HepG2 (cell line): Measurements from ENCODE around the gene IFIT1B. TPM values are rescaled to one million over a fixed set of nuclear protein-coding genes. Genes with fewer than 3 reads are reported as not detected.
"Not testable (repeated sequence)": the region's sequence is repeated elsewhere in the genome, so short reads cannot be mapped to it uniquely, and the experiment has no call there.

Experiments used
- ATAC-seq: fragments of 200-7000 bp; cut with Tn5 transposase; 3 replicates; pipeline ENCODE4 v1.9.1; 2020; ENCODE audit warnings: mild to moderate bottlenecking, moderate library complexity
- BruUV-seq: library from RNA; stranded (reverse); fragments of 400-500 nt; replicated peaks from 2 replicates; lab custom pipeline; 2021; lab: Mats Ljungman, UMichigan
- CTCF ChIA-PET: fragments of 300-600 bp; formaldehyde crosslinking; extraction: SDS; loops from one replicate; lab custom pipeline; 2021; ENCODE audit warnings: low total read pairs, inconsistent platforms, low intra/inter-chr PET ratio; lab: Yijun Ruan, JAX
- POLR2A ChIA-PET: fragments of 350-600 bp; sonication (Branson Sonifier 250); formaldehyde crosslinking; loops from one replicate; lab custom pipeline; 2020; ENCODE audit warnings: antibody characterized with exemption, inconsistent platforms; lab: Yijun Ruan, JAX
- DNase-seq: peaks from one replicate; pipeline ENCODE4 v3.0.0-alpha.2; 2015; ENCODE audit warnings: low spot score
- FAIRE-seq: peaks from 3 replicates; lab custom pipeline; 2011; peaks lifted over from hg19 to GRCh38; lab: Jason Lieb, UNC
- H2AFZ ChIP-seq: one replicate; pipeline ENCODE4 v1.6.1; 2011; ENCODE audit warnings: low read length, inconsistent platforms
- H3K27ac ChIP-seq: fragments of 300-600 bp; 3 replicates; pipeline ENCODE4 v1.8.0; 2011; ENCODE audit warnings: mixed run types, mild to moderate bottlenecking, mixed read lengths, low read length, inconsistent platforms; ENCODE audit not compliant: insufficient read depth; ENCODE audit errors: extremely low read length
- H3K27me3 ChIP-seq, 2 experiments: fragments of 200-600 bp in 1 of 2; 2 replicates in 1 of 2; 3 replicates in 1 of 2; pipeline versions ENCODE4 v1.6.0 to v1.8.0; 2011; ENCODE audit warnings: low read length in 2 of 2, mild to moderate bottlenecking in 2 of 2, moderate library complexity in 2 of 2, inconsistent platforms in 1 of 2; ENCODE audit not compliant: insufficient read depth in 2 of 2, control insufficient read depth in 1 of 2
- H3K36me3 ChIP-seq, 2 experiments: fragments of 200-600 bp in 1 of 2; replicated peaks in 1 of 2; 2 replicates in 1 of 2; 3 replicates in 1 of 2; pipeline versions ENCODE4 v1.5.1 to v1.8.0; 2011; ENCODE audit warnings: low read length in 2 of 2, inconsistent platforms in 1 of 2; ENCODE audit not compliant: insufficient read depth in 2 of 2, control insufficient read depth in 1 of 2
- H3K4me1 ChIP-seq: 2 replicates; pipeline ENCODE4 v1.5.1; 2012; ENCODE audit warnings: low read length, inconsistent platforms; ENCODE audit not compliant: insufficient read depth
- H3K4me2 ChIP-seq: 2 replicates; pipeline ENCODE4 v1.6.0; 2011; ENCODE audit warnings: low read depth, low read length, inconsistent platforms
- H3K4me3 ChIP-seq, 3 experiments: fragments of 200-600 bp in 1 of 3; sonication (generic), shearing (Covaris generic) in 1 of 3; replicated peaks in 1 of 3; 2 replicates each; pipeline ENCODE4 v1.5.1; 2011 to 2016; ENCODE audit warnings: low read length in 3 of 3, inconsistent platforms in 2 of 3, low read depth in 2 of 3, mild to moderate bottlenecking in 2 of 3, control low read depth in 1 of 3, mixed read lengths in 1 of 3; ENCODE audit not compliant: insufficient read depth in 1 of 3
- H3K79me2 ChIP-seq: one replicate; pipeline ENCODE4 v1.6.1; 2011; ENCODE audit warnings: low read length, inconsistent platforms; ENCODE audit not compliant: insufficient read depth
- H3K9ac ChIP-seq: 2 replicates; pipeline ENCODE4 v1.6.0; 2011; ENCODE audit warnings: mild to moderate bottlenecking, low read depth, low read length, inconsistent platforms; ENCODE audit not compliant: insufficient read depth
- H3K9me3 ChIP-seq: 2 replicates; pipeline ENCODE4 v1.5.1; 2012; ENCODE audit warnings: mild to moderate bottlenecking, low read length
- H4K20me1 ChIP-seq: 2 replicates; pipeline ENCODE4 v1.6.0; 2011; ENCODE audit warnings: inconsistent platforms, mild to moderate bottlenecking, low read length, moderate library complexity; ENCODE audit not compliant: insufficient read depth
- CEBPG ChIP-seq: IDR thresholded peaks from 2 replicates; pipeline ENCODE4 v1.6.1; 2016
- GATAD2A ChIP-seq: IDR thresholded peaks from 2 replicates; pipeline ENCODE4 v1.6.1; 2016
- HNF4A ChIP-seq: sonication (generic); formaldehyde crosslinking; IDR thresholded peaks from 2 replicates; pipeline ENCODE4 v1.4.0; 2020; ENCODE audit warnings: missing genetic modification reagents
- POGZ ChIP-seq: sonication (generic); formaldehyde crosslinking; IDR thresholded peaks from 2 replicates; pipeline ENCODE4 v1.4.0; 2020; ENCODE audit warnings: mild to moderate bottlenecking, missing genetic modification reagents
- SALL1 ChIP-seq: sonication (generic); formaldehyde crosslinking; IDR thresholded peaks from 2 replicates; pipeline ENCODE4 v1.8.0; 2022; ENCODE audit warnings: mild to moderate bottlenecking, missing genetic modification reagents
- ZBTB38 ChIP-seq: sonication (generic); formaldehyde crosslinking; IDR thresholded peaks from 2 replicates; pipeline ENCODE4 v1.5.1; 2020; ENCODE audit warnings: mild to moderate bottlenecking, missing genetic modification reagents
- WGBS: methylation state at CpG from one replicate; pipeline ENCODE4 v1.1.6; 2017; ENCODE audit warnings: low lambda C conversion rate; 5-methylcytosine and 5-hydroxymethylcytosine counted together
- in situ Hi-C: cut with HindIII; loops from 2 replicates; pipeline ENCODE4 v1.10.0; 2017; ENCODE audit warnings: low pct_unique_long_range_greater_than_20kb; ENCODE audit not compliant: extremely low pct_ligation_motif_present
- intact Hi-C: fragments of 100-400 bp; cut with micrococcal nuclease; formaldehyde crosslinking; loops from one replicate; pipeline ENCODE4 v1.10.0; 2022; ENCODE audit not compliant: unreplicated experiment
- polyA plus RNA-seq, 8 experiments: library from polyadenylated mRNA; depleted of rRNA in 3 of 8; stranded (reverse) in 7 of 8; unstranded in 1 of 8; fragments of >200 nt; fragmentation: Illumina TruSeq in 4 of 8; extraction: Trizol in 4 of 8; gene quantifications; 2 replicates each; pipeline versions ENCODE4 v1.2.1 to v1.2.3, GENCODE V29; 2011 to 2016; ENCODE audit warnings: low read depth in 4 of 8, missing spikeins in 1 of 8, mixed read lengths in 1 of 8; ENCODE audit not compliant: insufficient read depth in 1 of 8
- total RNA-seq, 5 experiments: library from RNA; depleted of rRNA; stranded (reverse); fragments of >200 nt; fragmentation: Illumina TruSeq; extraction: Trizol; gene quantifications; 2 replicates each; pipeline ENCODE4 v1.2.3, GENCODE V29; 2016; ENCODE audit warnings: low read depth in 1 of 5
- TF ChIP-seq, protein P1 (sequence below): IDR thresholded peaks from 2 replicates; pipeline ENCODE4 v1.4.0; 2020; ENCODE audit warnings: mild to moderate bottlenecking, missing genetic modification reagents
- TF ChIP-seq, protein P2 (sequence below): sonication (generic); formaldehyde crosslinking; conservative IDR thresholded peaks from 2 replicates; pipeline ENCODE4 v1.4.0; 2020; ENCODE audit warnings: mild to moderate bottlenecking, missing genetic modification reagents, moderate library complexity

IFIT1B gene
- total and polyA plus RNA-seq, 2 of the 13 experiments (the other 11 are each of a cell fraction or from before 2014, with no cell fraction given), result not detected

DNA sequence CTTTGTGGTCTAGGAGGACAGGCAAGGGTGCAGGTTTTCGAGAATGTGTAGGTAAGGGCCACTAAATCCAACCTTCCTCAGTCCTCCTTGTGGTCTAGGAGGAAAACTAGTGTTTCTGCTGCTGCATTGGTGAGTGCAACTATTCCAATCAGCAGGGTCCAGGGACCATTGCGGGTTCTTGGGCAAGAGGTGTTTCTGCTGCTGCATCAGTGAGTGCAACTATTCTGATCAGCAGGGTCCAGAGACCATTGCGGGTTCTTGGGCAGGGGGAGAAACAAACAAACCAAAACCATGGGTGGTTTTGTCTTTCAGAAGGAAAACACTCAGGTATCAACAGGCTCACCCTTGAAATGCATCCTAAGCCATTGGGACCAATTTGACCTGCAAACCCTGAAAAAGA, 29.9 kb downstream of the IFIT1B start:
- H3K79me2 ChIP-seq, POLR2A ChIA-PET: not testable (repeated sequence)
- WGBS, result 49% methylated on average over 3 of the region's 3 CpGs
- peak; percentile 42; the same call in 1 of the 2 replicates for TF ChIP-seq SALL1 (CRISPR knock-in tag)
- 0 out of 2 replicates have a peak, but pooled peaks have one; percentile 7 for TF ChIP-seq CEBPG (CRISPR knock-in tag)
- 0 out of 2 replicates have a peak, but pooled peaks have one; percentile 24 for TF ChIP-seq POGZ (CRISPR knock-in tag)
- TF ChIP-seq, protein P1, sequence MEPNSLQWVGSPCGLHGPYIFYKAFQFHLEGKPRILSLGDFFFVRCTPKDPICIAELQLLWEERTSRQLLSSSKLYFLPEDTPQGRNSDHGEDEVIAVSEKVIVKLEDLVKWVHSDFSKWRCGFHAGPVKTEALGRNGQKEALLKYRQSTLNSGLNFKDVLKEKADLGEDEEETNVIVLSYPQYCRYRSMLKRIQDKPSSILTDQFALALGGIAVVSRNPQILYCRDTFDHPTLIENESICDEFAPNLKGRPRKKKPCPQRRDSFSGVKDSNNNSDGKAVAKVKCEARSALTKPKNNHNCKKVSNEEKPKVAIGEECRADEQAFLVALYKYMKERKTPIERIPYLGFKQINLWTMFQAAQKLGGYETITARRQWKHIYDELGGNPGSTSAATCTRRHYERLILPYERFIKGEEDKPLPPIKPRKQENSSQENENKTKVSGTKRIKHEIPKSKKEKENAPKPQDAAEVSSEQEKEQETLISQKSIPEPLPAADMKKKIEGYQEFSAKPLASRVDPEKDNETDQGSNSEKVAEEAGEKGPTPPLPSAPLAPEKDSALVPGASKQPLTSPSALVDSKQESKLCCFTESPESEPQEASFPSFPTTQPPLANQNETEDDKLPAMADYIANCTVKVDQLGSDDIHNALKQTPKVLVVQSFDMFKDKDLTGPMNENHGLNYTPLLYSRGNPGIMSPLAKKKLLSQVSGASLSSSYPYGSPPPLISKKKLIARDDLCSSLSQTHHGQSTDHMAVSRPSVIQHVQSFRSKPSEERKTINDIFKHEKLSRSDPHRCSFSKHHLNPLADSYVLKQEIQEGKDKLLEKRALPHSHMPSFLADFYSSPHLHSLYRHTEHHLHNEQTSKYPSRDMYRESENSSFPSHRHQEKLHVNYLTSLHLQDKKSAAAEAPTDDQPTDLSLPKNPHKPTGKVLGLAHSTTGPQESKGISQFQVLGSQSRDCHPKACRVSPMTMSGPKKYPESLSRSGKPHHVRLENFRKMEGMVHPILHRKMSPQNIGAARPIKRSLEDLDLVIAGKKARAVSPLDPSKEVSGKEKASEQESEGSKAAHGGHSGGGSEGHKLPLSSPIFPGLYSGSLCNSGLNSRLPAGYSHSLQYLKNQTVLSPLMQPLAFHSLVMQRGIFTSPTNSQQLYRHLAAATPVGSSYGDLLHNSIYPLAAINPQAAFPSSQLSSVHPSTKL (CRISPR knock-in tag), result peak; percentile 22; the same call in 1 of the 2 replicates
- peak; percentile 63 for TF ChIP-seq HNF4A (CRISPR knock-in tag)
- TF ChIP-seq ZBTB38 (CRISPR knock-in tag), result peak; percentile 77
- TF ChIP-seq GATAD2A (CRISPR knock-in tag), result 0 out of 2 replicates have a peak, but pooled peaks have one; percentile 21
- TF ChIP-seq, protein P2, sequence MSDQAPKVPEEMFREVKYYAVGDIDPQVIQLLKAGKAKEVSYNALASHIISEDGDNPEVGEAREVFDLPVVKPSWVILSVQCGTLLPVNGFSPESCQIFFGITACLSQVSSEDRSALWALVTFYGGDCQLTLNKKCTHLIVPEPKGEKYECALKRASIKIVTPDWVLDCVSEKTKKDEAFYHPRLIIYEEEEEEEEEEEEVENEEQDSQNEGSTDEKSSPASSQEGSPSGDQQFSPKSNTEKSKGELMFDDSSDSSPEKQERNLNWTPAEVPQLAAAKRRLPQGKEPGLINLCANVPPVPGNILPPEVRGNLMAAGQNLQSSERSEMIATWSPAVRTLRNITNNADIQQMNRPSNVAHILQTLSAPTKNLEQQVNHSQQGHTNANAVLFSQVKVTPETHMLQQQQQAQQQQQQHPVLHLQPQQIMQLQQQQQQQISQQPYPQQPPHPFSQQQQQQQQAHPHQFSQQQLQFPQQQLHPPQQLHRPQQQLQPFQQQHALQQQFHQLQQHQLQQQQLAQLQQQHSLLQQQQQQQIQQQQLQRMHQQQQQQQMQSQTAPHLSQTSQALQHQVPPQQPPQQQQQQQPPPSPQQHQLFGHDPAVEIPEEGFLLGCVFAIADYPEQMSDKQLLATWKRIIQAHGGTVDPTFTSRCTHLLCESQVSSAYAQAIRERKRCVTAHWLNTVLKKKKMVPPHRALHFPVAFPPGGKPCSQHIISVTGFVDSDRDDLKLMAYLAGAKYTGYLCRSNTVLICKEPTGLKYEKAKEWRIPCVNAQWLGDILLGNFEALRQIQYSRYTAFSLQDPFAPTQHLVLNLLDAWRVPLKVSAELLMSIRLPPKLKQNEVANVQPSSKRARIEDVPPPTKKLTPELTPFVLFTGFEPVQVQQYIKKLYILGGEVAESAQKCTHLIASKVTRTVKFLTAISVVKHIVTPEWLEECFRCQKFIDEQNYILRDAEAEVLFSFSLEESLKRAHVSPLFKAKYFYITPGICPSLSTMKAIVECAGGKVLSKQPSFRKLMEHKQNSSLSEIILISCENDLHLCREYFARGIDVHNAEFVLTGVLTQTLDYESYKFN (CRISPR knock-in tag), result peak; percentile 45; the same call in 1 of the 2 replicates
- TF ChIP-seq, all 625 proteins: peak for 8; not testable (repeated sequence) for 617
- H3K36me3 ChIP-seq, H3K4me3 ChIP-seq, H2AFZ ChIP-seq, ATAC-seq, H3K9me3 ChIP-seq, in situ Hi-C loops, CTCF ChIA-PET, DNase-seq, H4K20me1 ChIP-seq, FAIRE-seq, H3K9ac ChIP-seq, H3K27ac ChIP-seq, H3K27me3 ChIP-seq, intact Hi-C loops, BruUV-seq: not testable (repeated sequence)
- Histone ChIP-seq H3K4me1 (peaks cover 23% of the 10 kb centered on the region), H3K4me2 (0 out of 2 replicates have a peak overlapping the region, but pooled peaks have one; percentile 3)

DNA sequence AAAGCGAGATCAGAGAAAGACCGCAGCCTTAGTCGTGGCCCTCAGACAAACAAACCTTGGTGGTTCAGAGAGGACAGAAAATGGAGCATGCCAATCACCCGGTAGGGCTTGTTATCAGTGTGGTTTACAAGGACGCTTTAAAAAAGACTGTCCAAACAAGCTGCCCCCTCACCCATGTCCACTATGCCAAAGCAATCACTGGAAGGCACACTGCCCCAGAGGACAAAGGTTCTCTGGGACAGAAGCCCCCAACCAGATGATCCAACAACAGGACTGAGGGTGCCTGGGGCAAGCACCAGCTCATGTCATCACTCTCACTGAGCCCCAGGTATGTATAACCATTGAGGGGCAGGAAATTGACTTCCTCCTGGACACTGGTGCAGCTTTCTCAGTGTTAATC, 31.4 kb downstream of the IFIT1B start:
- intact Hi-C loops, in situ Hi-C loops: not testable (repeated sequence)

More for the DNA sequence above, 31.4 kb downstream of the IFIT1B start:
- ATAC-seq, BruUV-seq, H3K4me3 ChIP-seq, H2AFZ ChIP-seq, H3K9ac ChIP-seq, H3K27me3 ChIP-seq, FAIRE-seq, H3K36me3 ChIP-seq, H3K79me2 ChIP-seq, DNase-seq, H3K27ac ChIP-seq, H3K4me2 ChIP-seq, CTCF ChIA-PET, H3K9me3 ChIP-seq, H4K20me1 ChIP-seq, POLR2A ChIA-PET: not testable (repeated sequence)
- H3K4me1 ChIP-seq, result peaks cover 27% of the 10 kb centered on the region
- WGBS, result 87% methylated on average over 5 of the region's 5 CpGs
